ENCODE results near the gene ZNF808.
A peak's percentile ranks its signal among the peaks of the same experiment; 100 is the strongest.
"Not testable (repeated sequence)": the region's sequence is repeated elsewhere in the genome, so short reads cannot be mapped to it uniquely, and the experiment has no call there.

The ZNF808 gene

GRCh38 chr19:52532480-52532879 lies 5.0 kb downstream of the ZNF808 start:
- DNase-seq (ENCODE audit: low read depth), result no peak
- H3K4me3 ChIP-seq (ENCODE audit: low read depth, low read length), result no peak overlapping the region

GRCh38 chr19:52533901-52534300 lies 6.4 kb downstream of the ZNF808 start:
- no peak for TF ChIP-seq CTCF (IDR thresholded peaks at IDR 0.05; ENCODE audit: insufficient read depth, low read depth, low read length, missing control alignments)
- no peak for DNase-seq (ENCODE audit: low read depth)
- H3K4me3 ChIP-seq (ENCODE audit: low read depth, low read length), result no peak overlapping the region

More at GRCh38 chr19:52532480-52532879, 5.0 kb downstream of the ZNF808 start:
- no peak for TF ChIP-seq CTCF (IDR thresholded peaks at IDR 0.05; ENCODE audit: insufficient read depth, low read depth, low read length, missing control alignments)

GRCh38 chr19:52535385-52535770 lies 7.9 kb downstream of the ZNF808 start:
- DNase-seq (ENCODE audit: low read depth), result not testable (repeated sequence)
- peak overlapping the region; percentile 52 for H3K4me3 ChIP-seq (ENCODE audit: low read depth, low read length)

GRCh38 chr19:52535771-52536447 lies 8.4 kb downstream of the ZNF808 start:
- no peak for TF ChIP-seq CTCF (IDR thresholded peaks at IDR 0.05; ENCODE audit: insufficient read depth, low read depth, low read length, missing control alignments)
- H3K4me3 ChIP-seq (ENCODE audit: low read depth, low read length), result peak overlapping the region; percentile 52
- DNase-seq (ENCODE audit: low read depth), result peak; percentile 86

GRCh38 chr19:52536448-52536800 lies 9.0 kb downstream of the ZNF808 start:
- TF ChIP-seq CTCF (IDR thresholded peaks at IDR 0.05; ENCODE audit: insufficient read depth, low read depth, low read length, missing control alignments), result no peak
- DNase-seq (ENCODE audit: low read depth), result peak; percentile 25
- peak overlapping the region; percentile 36 for H3K4me3 ChIP-seq (ENCODE audit: low read depth, low read length)

GRCh38 chr19:52538815-52539214 lies 11.3 kb downstream of the ZNF808 start:
- not testable (repeated sequence) for DNase-seq (ENCODE audit: low read depth); H3K4me3 ChIP-seq (ENCODE audit: low read depth, low read length)

- not testable (repeated sequence) for H3K4me3 ChIP-seq (ENCODE audit: low read depth, low read length); DNase-seq (ENCODE audit: low read depth)
These were observed 13.7 kb downstream of the ZNF808 start for GRCh38 chr19:52541176-52541575.

- TF ChIP-seq CTCF (IDR thresholded peaks at IDR 0.05; ENCODE audit: insufficient read depth, low read depth, low read length, missing control alignments), result no peak
- no peak for DNase-seq (ENCODE audit: low read depth)
- no peak overlapping the region for H3K4me3 ChIP-seq (ENCODE audit: low read depth, low read length)
These were observed 14.1 kb downstream of the ZNF808 start for GRCh38 chr19:52541608-52542007.

- not testable (repeated sequence) for DNase-seq (ENCODE audit: low read depth); H3K4me3 ChIP-seq (ENCODE audit: low read depth, low read length)
These were observed 15.1 kb downstream of the ZNF808 start for GRCh38 chr19:52542541-52542940.
